ENCODE results near the gene LINGO3.

LINGO3 gene

GRCh38 chr19:2339644-2340310 lies 31.8 kb upstream of the LINGO3 start:
- no peak overlapping the region for H3K4me3 ChIP-seq (replicated peaks; ENCODE audit: low read depth, low read length)
- TF ChIP-seq CTCF (IDR thresholded peaks at IDR 0.05; ENCODE audit: low read depth, low read length, missing control alignments) = no peak
- no peak for DNase-seq (ENCODE audit: extremely low read depth, low read depth)

GRCh38 chr19:2338751-2339643 lies 31.0 kb upstream of the LINGO3 start:
- TF ChIP-seq CTCF (IDR thresholded peaks at IDR 0.05; ENCODE audit: low read depth, low read length, missing control alignments) = no peak
- DNase-seq (ENCODE audit: extremely low read depth, low read depth) = no peak
- no peak overlapping the region for H3K4me3 ChIP-seq (replicated peaks; ENCODE audit: low read depth, low read length)

- H3K4me3 ChIP-seq (replicated peaks; ENCODE audit: low read depth, low read length) = no peak overlapping the region
Measured at GRCh38 chr19:2338055-2338615, 30.2 kb upstream of the LINGO3 start.

GRCh38 chr19:2337329-2337707 lies 29.4 kb upstream of the LINGO3 start:
- TF ChIP-seq CTCF (IDR thresholded peaks at IDR 0.05; ENCODE audit: low read depth, low read length, missing control alignments) = peak; percentile 19
- no peak for DNase-seq (ENCODE audit: extremely low read depth, low read depth)
- H3K4me3 ChIP-seq (replicated peaks; ENCODE audit: low read depth, low read length) = no peak overlapping the region

More at GRCh38 chr19:2338055-2338615, 30.2 kb upstream of the LINGO3 start:
- no peak for DNase-seq (ENCODE audit: extremely low read depth, low read depth)
- TF ChIP-seq CTCF (IDR thresholded peaks at IDR 0.05; ENCODE audit: low read depth, low read length, missing control alignments) = no peak

- no peak for DNase-seq (ENCODE audit: extremely low read depth, low read depth)
- H3K4me3 ChIP-seq (replicated peaks; ENCODE audit: low read depth, low read length) = no peak overlapping the region
- no peak for TF ChIP-seq CTCF (IDR thresholded peaks at IDR 0.05; ENCODE audit: low read depth, low read length, missing control alignments)
Measured at GRCh38 chr19:2336528-2337328, 28.8 kb upstream of the LINGO3 start.

- no peak overlapping the region for H3K4me3 ChIP-seq (replicated peaks; ENCODE audit: low read depth, low read length)
- DNase-seq (ENCODE audit: extremely low read depth, low read depth) = no peak
- no peak for TF ChIP-seq CTCF (IDR thresholded peaks at IDR 0.05; ENCODE audit: low read depth, low read length, missing control alignments)
Measured at GRCh38 chr19:2335848-2336247, 27.9 kb upstream of the LINGO3 start.
